H9 (cell line): ENCODE results near the gene SOBP. TPM values are rescaled to one million over a fixed set of nuclear protein-coding genes. Genes with fewer than 3 reads are reported as not detected.

Experiments
- DNase-seq: peaks from one replicate; pipeline ENCODE4 v3.0.0-alpha.2; 2017
- H2AFZ ChIP-seq: one replicate; pipeline ENCODE4 v1.6.1; 2013; ENCODE audit warnings: mild to moderate bottlenecking, low read length, control low read depth, moderate library complexity
- H2AK5ac ChIP-seq: 2 replicates; pipeline ENCODE4 v1.6.1; 2013; ENCODE audit warnings: low read length, control low read depth, mixed read lengths; ENCODE audit not compliant: insufficient read length
- H2BK120ac ChIP-seq: one replicate; pipeline ENCODE4 v1.6.1; 2013; ENCODE audit warnings: low read depth, mild to moderate bottlenecking, low read length, control low read depth, inconsistent platforms; ENCODE audit not compliant: poor library complexity, severe bottlenecking
- H2BK12ac ChIP-seq: 2 replicates; pipeline ENCODE4 v1.6.1; 2013; ENCODE audit warnings: low read length, control low read depth, mixed read lengths, low read depth; ENCODE audit not compliant: insufficient read length
- H2BK15ac ChIP-seq: 2 replicates; pipeline ENCODE4 v1.6.1; 2013; ENCODE audit warnings: low read depth, low read length, control low read depth
- H2BK20ac ChIP-seq: one replicate; pipeline ENCODE4 v1.6.1; 2013; ENCODE audit warnings: low read depth, mild to moderate bottlenecking, low read length, control low read depth, inconsistent platforms; ENCODE audit not compliant: poor library complexity, severe bottlenecking
- H2BK5ac ChIP-seq: 2 replicates; pipeline ENCODE4 v1.6.1; 2013; ENCODE audit warnings: low read length, control low read depth, mixed read lengths; ENCODE audit not compliant: insufficient read length
- H3K14ac ChIP-seq: 2 replicates; pipeline ENCODE4 v1.6.1; 2013; ENCODE audit warnings: low read length, control low read depth; ENCODE audit not compliant: insufficient read depth
- H3K18ac ChIP-seq: 2 replicates; pipeline ENCODE4 v1.6.1; 2013; ENCODE audit warnings: low read depth, mild to moderate bottlenecking, mixed read lengths, low read length, control low read depth; ENCODE audit not compliant: insufficient read length
- H3K23ac ChIP-seq: 2 replicates; pipeline ENCODE4 v1.6.1; 2013; ENCODE audit warnings: low read length, control low read depth, mixed read lengths, low read depth; ENCODE audit not compliant: insufficient read length
- H3K23me2 ChIP-seq: 2 replicates; pipeline ENCODE4 v1.6.1; 2013; ENCODE audit warnings: low read depth, mild to moderate bottlenecking, mixed read lengths, low read length, control low read depth; ENCODE audit not compliant: insufficient read length, poor library complexity, severe bottlenecking
- H3K27ac ChIP-seq: 2 replicates; pipeline ENCODE4 v1.5.1; 2013; ENCODE audit warnings: low read length, control low read depth, mixed read lengths, low read depth; ENCODE audit not compliant: insufficient read length
- H3K27me3 ChIP-seq: 2 replicates; pipeline ENCODE4 v1.6.1; 2013; ENCODE audit warnings: low read length, control low read depth, inconsistent platforms; ENCODE audit not compliant: insufficient read depth
- H3K4ac ChIP-seq: 2 replicates; pipeline ENCODE4 v1.6.1; 2013; ENCODE audit warnings: low read depth, mild to moderate bottlenecking, control low read depth, inconsistent platforms, low read length, moderate library complexity
- H3K4me1 ChIP-seq: 2 replicates; pipeline ENCODE4 v1.6.1; 2013; ENCODE audit warnings: low read length, control low read depth, inconsistent platforms; ENCODE audit not compliant: insufficient read depth
- H3K4me2 ChIP-seq: 2 replicates; pipeline ENCODE4 v1.6.1; 2013; ENCODE audit warnings: low read length, control low read depth, mixed read lengths; ENCODE audit not compliant: insufficient read length, insufficient read depth
- H3K56ac ChIP-seq: 2 replicates; pipeline ENCODE4 v1.6.1; 2013; ENCODE audit warnings: low read depth, mild to moderate bottlenecking, mixed read lengths, low read length, control low read depth; ENCODE audit not compliant: insufficient read length
- H3K79me1 ChIP-seq: 2 replicates; pipeline ENCODE4 v1.6.1; 2013; ENCODE audit warnings: low read depth, mild to moderate bottlenecking, moderate library complexity, low read length, control low read depth, inconsistent platforms; ENCODE audit not compliant: insufficient read depth, poor library complexity, severe bottlenecking
- H3K79me2 ChIP-seq: 2 replicates; pipeline ENCODE4 v1.6.1; 2013; ENCODE audit warnings: low read length, control low read depth, inconsistent platforms; ENCODE audit not compliant: insufficient read depth
- H3K9ac ChIP-seq: 2 replicates; pipeline ENCODE4 v1.6.1; 2013; ENCODE audit warnings: low read length, control low read depth, mixed read lengths; ENCODE audit not compliant: insufficient read length; ENCODE audit errors: extremely low read depth
- H3K9me3 ChIP-seq: one replicate; pipeline ENCODE4 v1.6.1; 2013; ENCODE audit warnings: low read depth, low read length, inconsistent platforms; ENCODE audit not compliant: control insufficient read depth
- H3T11ph ChIP-seq: one replicate; pipeline ENCODE4 v1.6.1; 2013; ENCODE audit warnings: mild to moderate bottlenecking, low read length, control low read depth, inconsistent platforms
- H4K20me1 ChIP-seq: one replicate; pipeline ENCODE4 v1.6.1; 2013; ENCODE audit not compliant: control insufficient read depth, insufficient read length, insufficient read depth
- H4K5ac ChIP-seq: 2 replicates; pipeline ENCODE4 v1.6.1; 2013; ENCODE audit warnings: low read depth, mild to moderate bottlenecking, mixed read lengths, low read length, control low read depth; ENCODE audit not compliant: insufficient read length
- H4K8ac ChIP-seq: replicated peaks from 2 replicates; pipeline ENCODE4 v1.6.1; 2013; ENCODE audit warnings: low read length, control low read depth, mixed read lengths, low read depth; ENCODE audit not compliant: insufficient read length
- H4K91ac ChIP-seq: 2 replicates; pipeline ENCODE4 v1.6.1; 2013; ENCODE audit warnings: low read depth, mild to moderate bottlenecking, moderate library complexity, mixed read lengths, low read length, control low read depth; ENCODE audit not compliant: insufficient read length
- H3K27ac Mint-ChIP-seq, 3 experiments: 2 replicates in 2 of 3; 3 replicates in 1 of 3; pipeline ENCODE4 v1.8.0; 2020 to 2021; ENCODE audit warnings: mixed read lengths in 3 of 3, mild to moderate bottlenecking in 1 of 3, moderate library complexity in 1 of 3
- H3K27me3 Mint-ChIP-seq: 2 replicates; pipeline ENCODE4 v1.8.0; 2021; ENCODE audit warnings: low read depth, mild to moderate bottlenecking, moderate library complexity, mixed read lengths
- H3K36me3 Mint-ChIP-seq, 3 experiments: 2 replicates in 2 of 3; 3 replicates in 1 of 3; pipeline ENCODE4 v1.8.0; 2020 to 2021; ENCODE audit warnings: low read depth in 3 of 3, mixed read lengths in 3 of 3; ENCODE audit not compliant: insufficient read depth in 1 of 3
- H3K4me1 Mint-ChIP-seq, 2 experiments: 2 replicates each; pipeline ENCODE4 v1.8.0; 2020; ENCODE audit warnings: mixed read lengths in 2 of 2
- H3K4me3 Mint-ChIP-seq, 2 experiments: 2 replicates in 1 of 2; 3 replicates in 1 of 2; pipeline ENCODE4 v1.8.0; 2020 to 2021; ENCODE audit warnings: mild to moderate bottlenecking in 2 of 2, mixed read lengths in 2 of 2, moderate library complexity in 1 of 2
- H3K9me3 Mint-ChIP-seq, 2 experiments: 2 replicates in 1 of 2; 3 replicates in 1 of 2; pipeline ENCODE4 v1.8.0; 2020; ENCODE audit warnings: mild to moderate bottlenecking in 2 of 2, mixed read lengths in 2 of 2, moderate library complexity in 1 of 2
- WGBS: extraction: QIAGEN DNeasy Blood & Tissue Kit; methylation state at CpG from one replicate; pipeline ENCODE4 v1.1.7; 2013; ENCODE audit warnings: missing lambda C conversion rate, low lambda C conversion rate, mixed read lengths; ENCODE audit not compliant: insufficient read length; ENCODE audit errors: extremely low coverage; 5-methylcytosine and 5-hydroxymethylcytosine counted together
- total RNA-seq: library from RNA; stranded (reverse); gene quantifications from 2 replicates; pipeline ENCODE4 v1.2.1, GENCODE V29; 2021
- TF ChIP-seq, protein P1 (sequence below): fragments of 200-600 bp; sonication (generic); conservative IDR thresholded peaks from 3 replicates; pipeline ENCODE4 v1.8.0; 2021; ENCODE audit warnings: antibody characterized with exemption, mild to moderate bottlenecking

Gene SOBP
- total RNA-seq, 1 experiment from 2014 or later, result 4.3 TPM

DNA sequence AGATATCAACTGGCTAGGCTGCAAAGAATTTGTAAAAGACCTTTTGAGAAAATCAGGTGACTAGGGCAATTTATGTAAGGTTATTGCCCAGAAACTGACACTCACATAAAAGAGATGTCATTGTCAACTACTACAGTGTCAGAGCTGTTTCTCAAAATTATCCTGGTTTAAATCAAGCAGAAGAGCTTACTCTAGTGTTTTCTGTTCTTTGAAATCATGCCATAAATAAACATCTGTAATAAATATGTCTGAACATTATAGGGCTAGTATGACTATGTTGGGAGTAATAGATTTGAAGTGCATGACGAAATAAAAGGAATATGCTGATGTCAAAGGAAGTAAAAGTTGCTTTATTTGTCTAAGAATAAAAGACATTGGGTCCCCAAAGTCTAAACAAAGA lies 19.6 kb upstream of the SOBP start:
- H2AFZ ChIP-seq, result no peak overlapping the region
- no peaks in the 10 kb centered on the region for H3K23me2 ChIP-seq
- TF ChIP-seq, protein P1, sequence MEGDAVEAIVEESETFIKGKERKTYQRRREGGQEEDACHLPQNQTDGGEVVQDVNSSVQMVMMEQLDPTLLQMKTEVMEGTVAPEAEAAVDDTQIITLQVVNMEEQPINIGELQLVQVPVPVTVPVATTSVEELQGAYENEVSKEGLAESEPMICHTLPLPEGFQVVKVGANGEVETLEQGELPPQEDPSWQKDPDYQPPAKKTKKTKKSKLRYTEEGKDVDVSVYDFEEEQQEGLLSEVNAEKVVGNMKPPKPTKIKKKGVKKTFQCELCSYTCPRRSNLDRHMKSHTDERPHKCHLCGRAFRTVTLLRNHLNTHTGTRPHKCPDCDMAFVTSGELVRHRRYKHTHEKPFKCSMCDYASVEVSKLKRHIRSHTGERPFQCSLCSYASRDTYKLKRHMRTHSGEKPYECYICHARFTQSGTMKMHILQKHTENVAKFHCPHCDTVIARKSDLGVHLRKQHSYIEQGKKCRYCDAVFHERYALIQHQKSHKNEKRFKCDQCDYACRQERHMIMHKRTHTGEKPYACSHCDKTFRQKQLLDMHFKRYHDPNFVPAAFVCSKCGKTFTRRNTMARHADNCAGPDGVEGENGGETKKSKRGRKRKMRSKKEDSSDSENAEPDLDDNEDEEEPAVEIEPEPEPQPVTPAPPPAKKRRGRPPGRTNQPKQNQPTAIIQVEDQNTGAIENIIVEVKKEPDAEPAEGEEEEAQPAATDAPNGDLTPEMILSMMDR, result no peak
- H3K4me2 ChIP-seq, result no peak overlapping the region
- no peak overlapping the region for H4K91ac ChIP-seq
- Mint-ChIP-seq H3K27me3 (no peaks in the 10 kb centered on the region), H3K36me3 (no peaks in the 10 kb centered on the region), H3K27ac (no peak overlapping the region), H3K4me3 (no peak overlapping the region), H3K4me1 (peaks cover 17 to 31% of the 10 kb centered on the region in 2 experiments), H3K9me3 (no peaks in the 10 kb centered on the region)
- H3K9ac ChIP-seq, result no peak overlapping the region
- H2BK5ac ChIP-seq, result no peak overlapping the region
- H3K9me3 ChIP-seq, result no peaks in the 10 kb centered on the region
- no peak overlapping the region for H3K4ac ChIP-seq
- H2BK20ac ChIP-seq, result no peak overlapping the region
- H3K79me2 ChIP-seq, result no peaks in the 10 kb centered on the region
- WGBS, result no CpG with 5 or more reads among the region's 1 CpG
- no peak overlapping the region for H4K8ac ChIP-seq
- H3K27ac ChIP-seq, result no peak overlapping the region
- H2BK15ac ChIP-seq, result no peak overlapping the region
- no peak overlapping the region for H3T11ph ChIP-seq
- H3K18ac ChIP-seq, result no peak overlapping the region
- no peak overlapping the region for H3K56ac ChIP-seq
- H2BK12ac ChIP-seq, result no peak overlapping the region
- H3K79me1 ChIP-seq, result no peaks in the 10 kb centered on the region
- H3K27me3 ChIP-seq, result no peaks in the 10 kb centered on the region
- H2BK120ac ChIP-seq, result no peak overlapping the region
- no peak overlapping the region for H3K23ac ChIP-seq
- DNase-seq, result no peak
- H3K14ac ChIP-seq, result no peak overlapping the region
- no peak overlapping the region for H2AK5ac ChIP-seq
- H4K5ac ChIP-seq, result no peak overlapping the region
- peaks cover 3% of the 10 kb centered on the region; the same call in 1 of the 2 replicates for H3K4me1 ChIP-seq
- H4K20me1 ChIP-seq, result no peaks in the 10 kb centered on the region
